HepG2 (cell line): ENCODE results near the gene NOP9. TPM values are rescaled to one million over a fixed set of nuclear protein-coding genes. Genes with fewer than 3 reads are reported as not detected.

Experiments
- BORCS8-MEF2B ChIP-seq: sonication (generic); formaldehyde crosslinking; IDR thresholded peaks from 2 replicates; pipeline ENCODE4 v1.8.0; 2022; ENCODE audit warnings: mild to moderate bottlenecking, missing genetic modification reagents
- CBFB ChIP-seq: sonication (generic); formaldehyde crosslinking; IDR thresholded peaks from 2 replicates; pipeline ENCODE4 v1.4.0; 2020; ENCODE audit warnings: missing genetic modification reagents
- DRAP1 ChIP-seq: IDR thresholded peaks from 2 replicates; pipeline ENCODE4 v1.6.1; 2016; ENCODE audit warnings: missing genetic modification reagents, missing compliant biosample characterization
- ERF ChIP-seq: IDR thresholded peaks from 2 replicates; pipeline ENCODE4 v1.6.1; 2018; ENCODE audit warnings: missing biosample characterization, missing genetic modification reagents
- PAWR ChIP-seq: sonication (generic); formaldehyde crosslinking; IDR thresholded peaks from 2 replicates; pipeline ENCODE4 v1.4.0; 2020; ENCODE audit warnings: missing genetic modification reagents, mild to moderate bottlenecking, borderline replicate concordance
- REPIN1 ChIP-seq: sonication (generic); formaldehyde crosslinking; IDR thresholded peaks from 2 replicates; pipeline ENCODE4 v1.8.0; 2022; ENCODE audit warnings: missing genetic modification reagents, low read depth, mild to moderate bottlenecking, borderline replicate concordance
- SP1 ChIP-seq, 2 experiments: fragments of 450-650 bp in 1 of 2; sonication (generic) in 1 of 2; formaldehyde crosslinking in 1 of 2; IDR thresholded peaks; 2 replicates each; pipeline versions ENCODE4 v1.4.0 to v1.6.1; 2016 to 2020; ENCODE audit warnings: missing genetic modification reagents in 1 of 2
- SRY ChIP-seq: sonication (generic); formaldehyde crosslinking; IDR thresholded peaks from 2 replicates; pipeline ENCODE4 v1.8.0; 2022; ENCODE audit warnings: mild to moderate bottlenecking, missing genetic modification reagents
- USF2 ChIP-seq, 2 experiments: sonication (generic) in 1 of 2; formaldehyde crosslinking in 1 of 2; IDR thresholded peaks; 2 replicates each; pipeline versions ENCODE4 v1.5.1 to v1.6.1; 2011 to 2020; ENCODE audit warnings: borderline replicate concordance in 1 of 2, low read depth in 1 of 2, low read length in 1 of 2, mild to moderate bottlenecking in 1 of 2, missing genetic modification reagents in 1 of 2, moderate library complexity in 1 of 2
- ZBTB40 ChIP-seq, 2 experiments: fragments of 450-650 bp in 1 of 2; sonication (generic) in 1 of 2; formaldehyde crosslinking in 1 of 2; IDR thresholded peaks; 2 replicates each; pipeline versions ENCODE4 v1.6.1 to v1.8.0; 2016 to 2022; ENCODE audit warnings: antibody characterized with exemption in 1 of 2, mild to moderate bottlenecking in 1 of 2, missing genetic modification reagents in 1 of 2
- polyA plus RNA-seq, 8 experiments: library from polyadenylated mRNA; depleted of rRNA in 3 of 8; stranded (reverse) in 7 of 8; unstranded in 1 of 8; fragments of >200 nt; fragmentation: Illumina TruSeq in 4 of 8; extraction: Trizol in 4 of 8; gene quantifications; 2 replicates each; pipeline versions ENCODE4 v1.2.1 to v1.2.3, GENCODE V29; 2011 to 2016; ENCODE audit warnings: low read depth in 4 of 8, missing spikeins in 1 of 8, mixed read lengths in 1 of 8; ENCODE audit not compliant: insufficient read depth in 1 of 8
- total RNA-seq, 5 experiments: library from RNA; depleted of rRNA; stranded (reverse); fragments of >200 nt; fragmentation: Illumina TruSeq; extraction: Trizol; gene quantifications; 2 replicates each; pipeline ENCODE4 v1.2.3, GENCODE V29; 2016; ENCODE audit warnings: low read depth in 1 of 5
- TF ChIP-seq, protein P1 (sequence below): fragments of 450-650 bp; IDR thresholded peaks from 2 replicates; pipeline ENCODE4 v1.6.1; 2017

Gene NOP9
- total and polyA plus RNA-seq, 2 of the 13 experiments (the other 11 are each of a cell fraction or from before 2014, with no cell fraction given) = 24.5 to 61.6 TPM

DNA sequence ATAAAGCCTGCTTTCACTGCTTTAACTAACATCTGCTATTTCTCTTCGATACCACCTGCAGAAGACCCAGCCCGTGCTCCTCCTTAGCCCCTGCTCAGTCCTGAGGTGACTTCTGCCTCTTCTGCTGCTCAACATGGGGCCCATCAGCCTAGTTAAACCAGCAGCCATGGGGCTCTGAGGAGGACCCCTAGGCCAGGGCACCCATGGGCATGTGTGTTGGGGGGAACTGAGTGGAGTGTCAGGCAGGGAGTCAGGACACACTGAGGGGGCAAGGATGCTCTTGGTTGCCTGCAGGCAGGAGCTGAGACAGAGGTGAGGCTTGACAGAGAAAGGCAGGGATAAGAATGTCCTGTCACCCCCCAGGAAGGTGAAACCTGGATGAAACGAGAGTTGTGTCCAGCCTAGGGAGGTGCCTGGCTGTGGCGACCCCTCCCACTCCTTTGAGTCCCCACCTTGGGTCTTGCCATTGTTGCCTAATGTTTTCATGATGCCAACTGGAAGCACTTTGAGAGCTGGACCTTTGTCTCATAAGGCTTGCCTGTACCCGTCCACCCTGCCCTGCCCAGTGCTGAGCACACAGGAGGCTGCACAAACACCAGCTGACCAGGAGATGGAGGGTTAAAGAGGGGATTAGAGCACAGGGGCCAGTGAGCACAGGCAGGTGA, 15.7 kb upstream of the NOP9 start (continued):
- no peak for TF ChIP-seq ZBTB40 (IDR thresholded peaks at IDR 0.05)
- TF ChIP-seq ZBTB40 (CRISPR knock-in tag; IDR thresholded peaks at IDR 0.05) = 0 out of 2 replicates have a peak, but pooled peaks have one; percentile 0
- TF ChIP-seq DRAP1 (CRISPR knock-in tag) = no peak
- TF ChIP-seq BORCS8-MEF2B (CRISPR knock-in tag) = peak; percentile 25; the same call in 1 of the 2 replicates
- no peak for TF ChIP-seq ERF
- TF ChIP-seq REPIN1 (CRISPR knock-in tag) = no peak
- no peak for TF ChIP-seq SRY (CRISPR knock-in tag)
- TF ChIP-seq, protein P1, sequence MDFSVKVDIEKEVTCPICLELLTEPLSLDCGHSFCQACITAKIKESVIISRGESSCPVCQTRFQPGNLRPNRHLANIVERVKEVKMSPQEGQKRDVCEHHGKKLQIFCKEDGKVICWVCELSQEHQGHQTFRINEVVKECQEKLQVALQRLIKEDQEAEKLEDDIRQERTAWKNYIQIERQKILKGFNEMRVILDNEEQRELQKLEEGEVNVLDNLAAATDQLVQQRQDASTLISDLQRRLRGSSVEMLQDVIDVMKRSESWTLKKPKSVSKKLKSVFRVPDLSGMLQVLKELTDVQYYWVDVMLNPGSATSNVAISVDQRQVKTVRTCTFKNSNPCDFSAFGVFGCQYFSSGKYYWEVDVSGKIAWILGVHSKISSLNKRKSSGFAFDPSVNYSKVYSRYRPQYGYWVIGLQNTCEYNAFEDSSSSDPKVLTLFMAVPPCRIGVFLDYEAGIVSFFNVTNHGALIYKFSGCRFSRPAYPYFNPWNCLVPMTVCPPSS = 0 out of 2 replicates have a peak, but pooled peaks have one; percentile 23
- no peak for TF ChIP-seq CBFB (CRISPR knock-in tag)
- TF ChIP-seq PAWR (CRISPR knock-in tag) = no peak
- no peak for TF ChIP-seq SP1 (IDR thresholded peaks at IDR 0.05)
- no peak for TF ChIP-seq SP1 (CRISPR knock-in tag; IDR thresholded peaks at IDR 0.05)
- no peak for TF ChIP-seq USF2 (IDR thresholded peaks at IDR 0.05; ENCODE audit: low read depth, low read length)
- TF ChIP-seq USF2 (CRISPR knock-in tag; IDR thresholded peaks at IDR 0.05; ENCODE audit: borderline replicate concordance) = no peak
